ENCODE measurements around the gene ZFP1. TPM values are rescaled to one million over a fixed set of nuclear protein-coding genes. Genes with fewer than 3 reads are reported as not detected.

Gene ZFP1
- total RNA-seq, 2 donors from 2014 or later = 10.4 to 13.3 TPM

DNA sequence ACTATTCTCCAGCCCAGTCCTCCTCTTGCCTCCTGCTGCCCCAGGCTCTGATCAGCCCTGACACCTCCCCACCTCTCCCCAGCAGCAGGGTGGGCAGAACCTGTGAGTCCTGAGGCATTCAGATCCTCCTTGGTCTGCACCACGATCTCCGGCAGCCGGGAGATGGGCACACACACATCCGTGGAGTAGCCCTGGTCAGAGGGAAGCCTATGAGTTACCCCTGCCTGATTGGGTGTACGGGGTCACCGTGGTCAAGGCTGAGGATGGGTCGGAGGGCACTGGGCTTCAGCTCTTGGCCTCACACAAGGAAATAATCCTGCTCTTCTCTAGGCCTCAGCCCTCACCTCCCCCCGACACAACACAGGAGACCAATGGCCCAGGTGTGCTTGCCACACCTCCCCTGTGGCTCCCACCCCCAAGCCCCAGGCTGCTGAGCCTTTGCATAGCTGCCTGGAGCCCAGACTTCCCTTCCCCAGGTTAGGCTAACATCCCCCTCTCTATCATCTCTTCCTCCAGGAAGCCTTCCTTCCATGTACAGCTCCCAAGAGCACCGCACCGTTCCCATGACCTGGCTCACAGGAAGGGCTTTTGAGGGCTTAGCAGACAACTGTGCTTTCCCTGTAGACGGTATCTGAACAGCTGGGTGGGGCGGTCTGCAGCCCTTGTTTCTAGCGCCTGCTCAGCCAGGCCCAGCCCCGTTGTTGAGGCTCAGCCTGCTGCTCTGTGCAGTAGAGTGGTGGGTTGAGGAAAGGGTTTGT is 35.4 kb upstream of the ZFP1 start:
- 87 to 92% methylated on average over 8 to 14 of the region's 14 CpGs for WGBS, 2 experiments (ENCODE audit: insufficient coverage in 1 of 2, insufficient read length in 1 of 2)
- Histone ChIP-seq H3K9ac (ENCODE audit: extremely low read depth, low read length, poor library complexity, severe bottlenecking) (no peak overlapping the region), H3K4me1 (ENCODE audit: control insufficient read depth, insufficient read depth, low read length) (no peaks in the 10 kb centered on the region), H3K27me3 (ENCODE audit: control insufficient read depth, insufficient read depth, low read length, poor library complexity, severe bottlenecking) (no peaks in the 10 kb centered on the region), H3K9me3 (ENCODE audit: control insufficient read depth, low read length) (no peaks in the 10 kb centered on the region), H3K4me3 (ENCODE audit: low read length) (no peak overlapping the region), H3K36me3 (ENCODE audit: control insufficient read depth, insufficient read depth, low read length) (no peaks in the 10 kb centered on the region), H3K27ac (ENCODE audit: low read depth, low read length) (no peak overlapping the region)
- Mint-ChIP-seq H3K4me1 (peaks cover 29% of the 10 kb centered on the region), H3K27ac (peak overlapping the region; percentile 18), H3K36me3 (ENCODE audit: low read depth) (no peaks in the 10 kb centered on the region), H3K4me3 (no peak overlapping the region), H3K9me3 (peaks cover 6% of the 10 kb centered on the region), H3K27me3 (ENCODE audit: insufficient read depth) (no peaks in the 10 kb centered on the region)
- TF ChIP-seq, protein P1, sequence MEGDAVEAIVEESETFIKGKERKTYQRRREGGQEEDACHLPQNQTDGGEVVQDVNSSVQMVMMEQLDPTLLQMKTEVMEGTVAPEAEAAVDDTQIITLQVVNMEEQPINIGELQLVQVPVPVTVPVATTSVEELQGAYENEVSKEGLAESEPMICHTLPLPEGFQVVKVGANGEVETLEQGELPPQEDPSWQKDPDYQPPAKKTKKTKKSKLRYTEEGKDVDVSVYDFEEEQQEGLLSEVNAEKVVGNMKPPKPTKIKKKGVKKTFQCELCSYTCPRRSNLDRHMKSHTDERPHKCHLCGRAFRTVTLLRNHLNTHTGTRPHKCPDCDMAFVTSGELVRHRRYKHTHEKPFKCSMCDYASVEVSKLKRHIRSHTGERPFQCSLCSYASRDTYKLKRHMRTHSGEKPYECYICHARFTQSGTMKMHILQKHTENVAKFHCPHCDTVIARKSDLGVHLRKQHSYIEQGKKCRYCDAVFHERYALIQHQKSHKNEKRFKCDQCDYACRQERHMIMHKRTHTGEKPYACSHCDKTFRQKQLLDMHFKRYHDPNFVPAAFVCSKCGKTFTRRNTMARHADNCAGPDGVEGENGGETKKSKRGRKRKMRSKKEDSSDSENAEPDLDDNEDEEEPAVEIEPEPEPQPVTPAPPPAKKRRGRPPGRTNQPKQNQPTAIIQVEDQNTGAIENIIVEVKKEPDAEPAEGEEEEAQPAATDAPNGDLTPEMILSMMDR (conservative IDR thresholded peaks at IDR 0.05) = no peak
- peak; percentile 70 for DNase-seq

DNA sequence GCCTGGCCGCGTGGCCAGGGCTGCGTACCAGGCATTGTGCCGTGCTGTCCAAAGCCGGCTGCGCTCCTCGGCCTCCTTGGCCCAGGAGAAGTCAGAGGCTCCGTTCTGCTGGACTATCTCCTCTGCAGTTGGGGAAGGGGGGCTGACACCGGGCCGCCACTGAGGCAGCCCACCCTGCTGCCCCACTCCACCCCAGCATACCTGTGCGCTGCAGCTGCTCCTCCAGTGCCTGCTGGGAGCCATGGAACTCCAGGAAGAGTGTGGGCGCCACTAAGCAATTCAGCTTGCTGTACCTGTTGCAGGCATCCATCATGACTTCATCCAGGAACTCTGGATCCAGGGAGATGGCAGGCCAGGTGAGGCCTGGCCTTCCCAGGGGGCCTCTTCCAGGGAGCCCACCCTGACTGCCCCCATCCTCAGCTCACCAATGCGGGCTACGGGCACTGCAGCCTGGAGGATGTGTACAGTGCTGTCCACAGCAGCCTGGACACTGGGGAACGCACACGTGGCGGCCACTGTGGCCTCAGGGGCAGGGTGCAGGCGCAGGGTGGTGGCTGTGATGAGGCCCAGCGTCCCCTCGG is 34.7 kb upstream of the ZFP1 start:
- H3K27me3 ChIP-seq (ENCODE audit: control insufficient read depth, insufficient read depth, low read length, poor library complexity, severe bottlenecking) = no peaks in the 10 kb centered on the region
- H3K4me1 ChIP-seq (ENCODE audit: control insufficient read depth, insufficient read depth, low read length) = no peaks in the 10 kb centered on the region
- Mint-ChIP-seq H3K4me3 (no peak overlapping the region), H3K27ac (no peak overlapping the region), H3K9me3 (peaks cover 10% of the 10 kb centered on the region), H3K4me1 (peaks cover 32% of the 10 kb centered on the region), H3K36me3 (ENCODE audit: low read depth) (no peaks in the 10 kb centered on the region), H3K27me3 (ENCODE audit: insufficient read depth) (no peaks in the 10 kb centered on the region)
- H3K4me3 ChIP-seq (ENCODE audit: low read length) = no peak overlapping the region
- no peaks in the 10 kb centered on the region for H3K36me3 ChIP-seq (ENCODE audit: control insufficient read depth, insufficient read depth, low read length)
- no peaks in the 10 kb centered on the region for H3K9me3 ChIP-seq (ENCODE audit: control insufficient read depth, low read length)
- DNase-seq = peak; percentile 42
- no peak overlapping the region for H3K27ac ChIP-seq (ENCODE audit: low read depth, low read length)
- no peak overlapping the region for H3K9ac ChIP-seq (ENCODE audit: extremely low read depth, low read length, poor library complexity, severe bottlenecking)
- TF ChIP-seq, protein P1 (conservative IDR thresholded peaks at IDR 0.05) = no peak
- 97 to 99% methylated on average over 11 to 20 of the region's 20 CpGs for WGBS, 2 experiments (ENCODE audit: insufficient coverage in 1 of 2, insufficient read length in 1 of 2)

DNA sequence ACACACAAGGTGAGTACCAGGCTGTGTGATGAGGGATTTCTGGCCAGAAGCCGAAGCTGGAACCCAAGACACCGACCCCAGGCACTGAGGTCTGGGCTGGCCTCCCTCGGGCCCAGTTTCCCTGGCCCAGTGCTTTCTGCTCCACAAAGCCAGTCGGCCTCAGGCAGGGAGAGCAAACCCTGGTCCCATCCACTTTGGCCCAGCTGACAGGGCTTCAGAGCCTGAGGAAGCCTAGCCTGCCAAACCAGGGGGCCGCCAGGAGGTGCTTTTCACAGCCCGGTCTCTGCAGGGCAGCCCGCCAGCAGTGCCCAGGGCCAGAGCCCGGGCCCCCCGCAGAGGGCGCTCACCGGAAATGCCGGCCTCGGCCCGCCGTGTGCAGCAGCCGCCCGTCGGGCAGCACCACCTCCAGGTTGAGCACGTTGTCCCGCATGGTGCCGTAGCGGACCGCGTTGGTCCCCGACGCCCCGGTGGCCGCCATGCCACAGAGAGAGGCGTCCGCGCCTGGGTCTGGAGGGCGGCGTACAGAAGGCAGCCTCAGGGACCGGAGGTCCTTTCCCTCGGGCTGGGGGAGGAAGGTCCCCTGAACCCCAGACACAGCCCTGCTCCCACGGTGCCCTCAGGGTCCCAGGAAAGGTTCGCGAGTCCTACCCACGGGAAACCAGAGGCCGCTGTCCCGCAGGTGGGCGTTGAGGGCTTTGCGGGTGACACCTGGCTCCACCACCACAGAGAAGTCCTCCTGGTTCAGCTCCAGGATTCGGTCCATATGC is 34.0 kb upstream of the ZFP1 start:
- H3K4me3 Mint-ChIP-seq = no peak overlapping the region
- H3K9me3 Mint-ChIP-seq = peaks cover 12% of the 10 kb centered on the region
- H3K36me3 Mint-ChIP-seq (ENCODE audit: low read depth) = no peaks in the 10 kb centered on the region
- Histone ChIP-seq H3K27ac (ENCODE audit: low read depth, low read length) (no peak overlapping the region), H3K4me1 (ENCODE audit: control insufficient read depth, insufficient read depth, low read length) (no peaks in the 10 kb centered on the region), H3K27me3 (ENCODE audit: control insufficient read depth, insufficient read depth, low read length, poor library complexity, severe bottlenecking) (no peaks in the 10 kb centered on the region), H3K9me3 (ENCODE audit: control insufficient read depth, low read length) (no peaks in the 10 kb centered on the region), H3K36me3 (ENCODE audit: control insufficient read depth, insufficient read depth, low read length) (no peaks in the 10 kb centered on the region), H3K4me3 (ENCODE audit: low read length) (no peak overlapping the region), H3K9ac (ENCODE audit: extremely low read depth, low read length, poor library complexity, severe bottlenecking) (no peak overlapping the region)
- 96 to 97% methylated on average over 19 to 44 of the region's 44 CpGs for WGBS, 2 experiments (ENCODE audit: insufficient coverage in 1 of 2, insufficient read length in 1 of 2)
- H3K27ac Mint-ChIP-seq = no peak overlapping the region
- TF ChIP-seq, protein P1 (conservative IDR thresholded peaks at IDR 0.05) = no peak
- H3K27me3 Mint-ChIP-seq (ENCODE audit: insufficient read depth) = no peaks in the 10 kb centered on the region
- peak; percentile 52 for DNase-seq
- peaks cover 38% of the 10 kb centered on the region for H3K4me1 Mint-ChIP-seq

Data from endodermal cell (in vitro differentiated cells).